ENCODE results near the gene INSIG1. TPM values are rescaled to one million over a fixed set of nuclear protein-coding genes. Genes with fewer than 3 reads are reported as not detected.

INSIG1 gene
- polyA plus RNA-seq, 1 of the 3 experiments (the other 2 are of a cell fraction), result 6.4 TPM

- no peak overlapping the region for H3K27ac ChIP-seq (ENCODE audit: low read depth in 2 of 2, low read length in 1 of 2)
- 79% methylated on average over 11 of the region's 11 CpGs for WGBS (ENCODE audit: low lambda C conversion rate)
- no peaks in the 10 kb centered on the region for H3K9me3 ChIP-seq
- H3K27me3 ChIP-seq (ENCODE audit: insufficient read depth), result no peaks in the 10 kb centered on the region
- ChIA-PET CTCF (interaction anchor here (1.0 to 6.6 kb wide), 5 partner anchors 28 to 79 kb away, joined by 4 to 38 read pairs (median 5); no protein-coding TSS in a partner anchor), POLR2A (no interaction called here)
- DNase-seq, result no peak
- H3K4me2 ChIP-seq, result no peak overlapping the region
- peaks cover 13% of the 10 kb centered on the region; the same call in 1 of the 2 replicates for H4K20me1 ChIP-seq (ENCODE audit: insufficient read depth)
- H3K79me2 ChIP-seq (ENCODE audit: insufficient read depth), result peaks cover 14% of the 10 kb centered on the region
- H3K9me2 ChIP-seq, result no peaks in the 10 kb centered on the region
- TF ChIP-seq USF2 (IDR thresholded peaks at IDR 0.05; ENCODE audit: borderline replicate concordance, low read depth, low read length) (no peak), ZBTB33 (IDR thresholded peaks at IDR 0.05; ENCODE audit: borderline replicate concordance, low read depth) (no peak), NFIC (IDR thresholded peaks at IDR 0.05; ENCODE audit: borderline replicate concordance) (no peak), FOXJ3 (CRISPR knock-in tag; IDR thresholded peaks at IDR 0.05) (no peak), POLR2AphosphoS5 (IDR thresholded peaks at IDR 0.05; ENCODE audit: low read depth, low read length) (no peak), TEAD4 (IDR thresholded peaks at IDR 0.05; ENCODE audit: borderline replicate concordance, insufficient read depth) (no peak), EP300 (IDR thresholded peaks at IDR 0.05; ENCODE audit: borderline replicate concordance in 1 of 2, low read depth in 1 of 2, low read length in 1 of 2) (no peak), PBX3 (IDR thresholded peaks at IDR 0.05) (no peak), RXRA (IDR thresholded peaks at IDR 0.05; ENCODE audit: borderline replicate concordance, low read depth) (no peak), GABPA (IDR thresholded peaks at IDR 0.05; ENCODE audit: low read depth) (no peak), TCF12 (IDR thresholded peaks at IDR 0.05) (no peak), RFX5 (IDR thresholded peaks at IDR 0.05; ENCODE audit: low read length) (no peak), REST (IDR thresholded peaks at IDR 0.05; ENCODE audit: low read depth, low read length) (no peak), YY1 (IDR thresholded peaks at IDR 0.05; ENCODE audit: low read depth) (no peak), FOSL2 (IDR thresholded peaks at IDR 0.05; ENCODE audit: borderline replicate concordance, low read depth) (no peak), SMC3 (IDR thresholded peaks at IDR 0.05; ENCODE audit: low read depth, low read length) (no peak), IRF3 (IDR thresholded peaks at IDR 0.05; ENCODE audit: low read depth, low read length) (no peak), JUND (IDR thresholded peaks at IDR 0.05) (no peak), CHD2 (IDR thresholded peaks at IDR 0.05; ENCODE audit: low read length, partially characterized antibody) (no peak)
- no peak overlapping the region for H3K9ac ChIP-seq
- peaks cover 9 to 35% of the 10 kb centered on the region in 2 experiments for H3K36me3 ChIP-seq (replicated peaks in 1 of 2; ENCODE audit: control insufficient read depth in 1 of 2, insufficient read depth in 2 of 2, low read length in 1 of 2)
- H3K4me1 ChIP-seq (ENCODE audit: control insufficient read depth in 1 of 2, insufficient read depth in 2 of 2, low read depth in 1 of 2, low read length in 1 of 2), result peaks cover 12 to 36% of the 10 kb centered on the region in 2 experiments
- H3F3A ChIP-seq (replicated peaks; ENCODE audit: insufficient read depth), result peaks cover 8% of the 10 kb centered on the region
- H2AFZ ChIP-seq (ENCODE audit: low read depth), result no peak overlapping the region
- no peak overlapping the region for H3K4me3 ChIP-seq (ENCODE audit: low read depth in 2 of 2, low read length in 1 of 2)
Measured at GRCh38 chr7:155300641-155301452, 3.2 kb downstream of the INSIG1 start.

Measured in SK-N-SH (cell line).